Mucosa of descending colon (tissue), 3 donors: Measurements from ENCODE around the gene KLC3. TPM values are rescaled to one million over a fixed set of nuclear protein-coding genes. Genes with fewer than 3 reads are reported as not detected.

Experiments used
- ATAC-seq: fragments of 200-7000 bp; cut with Tn5 transposase; one replicate; pipeline ENCODE4 v1.9.1; 2020; ENCODE audit warnings: mild to moderate bottlenecking, moderate library complexity
- DNase-seq, 3 donors: peaks; one replicate each; pipeline ENCODE4 v3.0.0-alpha.2; 2020
- H3K36me3 ChIP-seq: fragments of 200-600 bp; one replicate; pipeline ENCODE4 v1.8.0; 2021; ENCODE audit warnings: low read depth, mild to moderate bottlenecking
- H3K4me1 ChIP-seq: fragments of 200-600 bp; one replicate; pipeline ENCODE4 v1.8.0; 2021; ENCODE audit warnings: low read depth, mild to moderate bottlenecking
- H3K4me3 ChIP-seq: fragments of 200-600 bp; one replicate; pipeline ENCODE4 v1.8.0; 2021; ENCODE audit warnings: mild to moderate bottlenecking
- H3K9me3 ChIP-seq: fragments of 200-600 bp; one replicate; pipeline ENCODE4 v1.8.0; 2021; ENCODE audit warnings: mild to moderate bottlenecking
- CTCF ChIP-seq: fragments of 200-600 bp; IDR thresholded peaks from one replicate; pipeline ENCODE4 v1.8.0; 2022; ENCODE audit warnings: antibody characterized with exemption, mild to moderate bottlenecking
- intact Hi-C, 2 donors: fragments of 100-400 bp; cut with DNase I in 1 of 2; cut with micrococcal nuclease in 1 of 2; formaldehyde crosslinking; loops; one replicate each; pipeline versions ENCODE4 v1.11.0 to v1.11.1; 2022; cut with DNase I, micrococcal nuclease
- total RNA-seq, 3 donors: library from RNA; stranded (reverse); fragmentation: NEBNext Ultra II Directional in 2 of 3; extraction: Animal tissue kit (Norgen Biotek cat#: 25700) in 2 of 3; gene quantifications; one replicate each; pipeline versions ENCODE4 v1.2.1 to v1.2.4, GENCODE V29; 2021 to 2023
- donor health status: DM: no; HTN: no; CAD: no; lungs with moderate emphysema.
- donor health status: DM: no; HTN: no; CAD: no.
- donor health status: DM: no; HTN: yes; CAD: no.

KLC3 gene
- total RNA-seq, 3 donors from 2014 or later = not detected

- Histone ChIP-seq H3K4me1 (no peaks in the 10 kb centered on the region), H3K9me3 (no peaks in the 10 kb centered on the region), H3K36me3 (no peaks in the 10 kb centered on the region), H3K4me3 (no peak overlapping the region)
- intact Hi-C loops = no loop called here
- ATAC-seq (no peak), DNase-seq (no peak)
- no peak for TF ChIP-seq CTCF
Observed at GRCh38 chr19:45354241-45354842, 13.8 kb downstream of the KLC3 start.

- no peaks in the 10 kb centered on the region for H3K4me1 ChIP-seq
- H3K36me3 ChIP-seq = no peaks in the 10 kb centered on the region
- no peak for DNase-seq
- intact Hi-C loops = no loop called here
- no peak for TF ChIP-seq CTCF
- ATAC-seq = no peak
- no peak overlapping the region for H3K4me3 ChIP-seq
- H3K9me3 ChIP-seq = no peaks in the 10 kb centered on the region
Observed at GRCh38 chr19:45355402-45355801, 14.9 kb downstream of the KLC3 start.

- no peak for DNase-seq
- intact Hi-C loops = no loop called here
- ATAC-seq = no peak
- no peak for TF ChIP-seq CTCF
- Histone ChIP-seq H3K4me1 (no peaks in the 10 kb centered on the region), H3K36me3 (no peaks in the 10 kb centered on the region), H3K9me3 (no peaks in the 10 kb centered on the region), H3K4me3 (no peak overlapping the region)
Observed at GRCh38 chr19:45355910-45356309, 15.4 kb downstream of the KLC3 start.

GRCh38 chr19:45356760-45357444, 16.4 kb downstream of the KLC3 start:
- no peak for ATAC-seq
- DNase-seq = no peak
- TF ChIP-seq CTCF = no peak
- intact Hi-C loops = no loop called here
- H3K4me1 ChIP-seq = no peaks in the 10 kb centered on the region
- no peaks in the 10 kb centered on the region for H3K36me3 ChIP-seq
- H3K9me3 ChIP-seq = no peaks in the 10 kb centered on the region
- H3K4me3 ChIP-seq = no peak overlapping the region

- Histone ChIP-seq H3K9me3 (no peaks in the 10 kb centered on the region), H3K4me3 (no peak overlapping the region), H3K36me3 (no peaks in the 10 kb centered on the region), H3K4me1 (no peaks in the 10 kb centered on the region)
- TF ChIP-seq CTCF = no peak
- DNase-seq (no peak), ATAC-seq (no peak)
- intact Hi-C loops = no loop called here
Observed at GRCh38 chr19:45357445-45357783, 16.9 kb downstream of the KLC3 start.
